Suprapubic skin (tissue), 4 donors: ENCODE results near the gene MBLAC1. TPM values are rescaled to one million over a fixed set of nuclear protein-coding genes. Genes with fewer than 3 reads are reported as not detected.

Experiments
- DNase-seq, 2 donors: peaks; one replicate each; pipeline ENCODE4 v3.0.0-alpha.2; 2019; ENCODE audit warnings: low spot score in 2 of 2
- H3K27ac ChIP-seq: fragments of 200-600 bp; sonication (generic); one replicate; pipeline ENCODE4 v1.5.1; 2019
- H3K27me3 ChIP-seq: fragments of 200-600 bp; sonication (generic); one replicate; pipeline ENCODE4 v1.5.1; 2019
- H3K36me3 ChIP-seq: fragments of 200-600 bp; sonication (generic); one replicate; pipeline ENCODE4 v1.5.1; 2019
- H3K4me1 ChIP-seq: fragments of 200-600 bp; sonication (generic); one replicate; pipeline ENCODE4 v1.5.1; 2019
- H3K4me3 ChIP-seq: fragments of 200-600 bp; sonication (generic); one replicate; pipeline ENCODE4 v1.5.1; 2019; ENCODE audit warnings: mild to moderate bottlenecking
- H3K9me3 ChIP-seq: fragments of 200-600 bp; sonication (generic); one replicate; pipeline ENCODE4 v1.5.1; 2019
- CTCF ChIP-seq, 2 donors: fragments of 200-600 bp in 1 of 2; fragments of 450-650 bp in 1 of 2; sonication (generic) in 1 of 2; IDR thresholded peaks; one replicate each; pipeline ENCODE4 v1.5.1; 2016 to 2019; ENCODE audit warnings: antibody characterized with exemption in 2 of 2, mild to moderate bottlenecking in 1 of 2, moderate library complexity in 1 of 2
- EP300 ChIP-seq: sonication (generic); formaldehyde crosslinking; IDR thresholded peaks from one replicate; pipeline ENCODE4 v1.6.1; 2017; ENCODE audit warnings: antibody characterized with exemption
- POLR2A ChIP-seq, 2 donors: fragments of 450-650 bp; IDR thresholded peaks; one replicate each; pipeline ENCODE4 v1.6.1; 2017; ENCODE audit warnings: antibody characterized with exemption in 2 of 2, mild to moderate bottlenecking in 2 of 2, moderate library complexity in 2 of 2
- POLR2AphosphoS5 ChIP-seq, 3 donors: sonication (generic); formaldehyde crosslinking; IDR thresholded peaks; one replicate each; pipeline ENCODE4 v1.6.1; 2017; ENCODE audit warnings: antibody characterized with exemption in 3 of 3
- WGBS: methylation state at CpG from one replicate; pipeline ENCODE4 v1.1.5; 2018; 5-methylcytosine and 5-hydroxymethylcytosine counted together
- total RNA-seq, 4 donors: library from RNA; depleted of rRNA; stranded (reverse); fragments of >200 nt; gene quantifications; one replicate each; pipeline ENCODE4 v1.1.0, GENCODE V29; 2016

MBLAC1 gene
- total RNA-seq, 4 donors from 2014 or later, result 2.6 to 6.2 (median 3.6) TPM

DNA sequence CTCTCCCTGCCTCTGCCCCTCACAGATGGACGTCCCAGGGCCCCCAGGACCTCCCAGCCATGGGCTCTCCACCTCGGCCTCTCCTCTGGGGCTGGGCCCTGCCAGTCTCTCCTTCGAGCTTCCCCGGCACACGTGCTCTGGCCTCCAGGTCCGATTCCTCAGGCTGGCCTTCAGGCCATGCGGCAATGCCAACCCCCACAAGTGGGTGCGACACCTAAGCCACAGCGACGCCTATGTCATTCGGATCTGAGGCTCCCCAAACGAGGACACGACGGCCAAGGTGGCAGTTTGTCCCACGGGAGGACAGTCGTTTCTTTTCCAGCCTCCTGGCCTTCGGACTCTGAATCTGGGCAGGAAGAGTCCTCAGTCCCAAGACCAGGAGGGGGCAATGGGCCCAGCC lies 20.1 kb upstream of the MBLAC1 start:
- Histone ChIP-seq H3K27me3 (no peaks in the 10 kb centered on the region), H3K36me3 (peaks cover 81% of the 10 kb centered on the region), H3K27ac (no peak overlapping the region), H3K4me3 (no peak overlapping the region), H3K4me1 (peaks cover 10% of the 10 kb centered on the region), H3K9me3 (no peaks in the 10 kb centered on the region)
- 83% methylated on average over 15 of the region's 17 CpGs for WGBS
- DNase-seq, result no peak
- TF ChIP-seq EP300, result no peak
- no peak for TF ChIP-seq POLR2A (IDR thresholded peaks at IDR 0.05)
- no peak for TF ChIP-seq CTCF (IDR thresholded peaks at IDR 0.05)
- no peak for TF ChIP-seq POLR2AphosphoS5 (IDR thresholded peaks at IDR 0.05)

GRCh38 chr7:100107125-100107737 lies 19.5 kb upstream of the MBLAC1 start:
- H3K36me3 ChIP-seq, result peaks cover 87% of the 10 kb centered on the region
- no peak for DNase-seq
- H3K27me3 ChIP-seq, result no peaks in the 10 kb centered on the region
- no peaks in the 10 kb centered on the region for H3K9me3 ChIP-seq
- H3K4me1 ChIP-seq, result peaks cover 6% of the 10 kb centered on the region
- TF ChIP-seq CTCF (IDR thresholded peaks at IDR 0.05), result no peak
- no peak for TF ChIP-seq POLR2AphosphoS5 (IDR thresholded peaks at IDR 0.05)
- TF ChIP-seq POLR2A (IDR thresholded peaks at IDR 0.05), result no peak
- TF ChIP-seq EP300, result no peak
- no peak overlapping the region for H3K4me3 ChIP-seq
- H3K27ac ChIP-seq, result no peak overlapping the region
- WGBS, result 83% methylated on average over 25 of the region's 25 CpGs

- Histone ChIP-seq H3K9me3 (no peaks in the 10 kb centered on the region), H3K4me3 (no peak overlapping the region), H3K4me1 (no peaks in the 10 kb centered on the region), H3K27ac (no peak overlapping the region), H3K36me3 (peaks cover 94% of the 10 kb centered on the region), H3K27me3 (no peaks in the 10 kb centered on the region)
- WGBS, result 80% methylated on average over 11 of the region's 11 CpGs
- TF ChIP-seq POLR2AphosphoS5 (IDR thresholded peaks at IDR 0.05) (no peak), EP300 (no peak)
- DNase-seq, result no peak
Measured at GRCh38 chr7:100107890-100108289, 18.9 kb upstream of the MBLAC1 start.

GRCh38 chr7:100109521-100110163 lies 17.1 kb upstream of the MBLAC1 start:
- DNase-seq, result no peak
- Histone ChIP-seq H3K4me1 (no peaks in the 10 kb centered on the region), H3K27me3 (no peaks in the 10 kb centered on the region), H3K9me3 (no peaks in the 10 kb centered on the region), H3K36me3 (peaks cover 95% of the 10 kb centered on the region), H3K4me3 (no peak overlapping the region), H3K27ac (no peak overlapping the region)
- 91% methylated on average over 12 of the region's 12 CpGs for WGBS
- TF ChIP-seq POLR2AphosphoS5 (IDR thresholded peaks at IDR 0.05) (no peak), CTCF (IDR thresholded peaks at IDR 0.05) (no peak), EP300 (no peak), POLR2A (IDR thresholded peaks at IDR 0.05) (no peak)

GRCh38 chr7:100111156-100111555 lies 15.6 kb upstream of the MBLAC1 start:
- H3K9me3 ChIP-seq, result no peaks in the 10 kb centered on the region
- 80% methylated on average over 4 of the region's 7 CpGs for WGBS
- no peak overlapping the region for H3K27ac ChIP-seq
- TF ChIP-seq POLR2AphosphoS5 (IDR thresholded peaks at IDR 0.05) (no peak), EP300 (no peak), CTCF (IDR thresholded peaks at IDR 0.05) (no peak), POLR2A (IDR thresholded peaks at IDR 0.05) (no peak)
- H3K4me3 ChIP-seq, result no peak overlapping the region
- no peak for DNase-seq
- H3K27me3 ChIP-seq, result no peaks in the 10 kb centered on the region
- H3K4me1 ChIP-seq, result no peaks in the 10 kb centered on the region
- peaks cover 79% of the 10 kb centered on the region for H3K36me3 ChIP-seq
